A549 (cell line): ENCODE measurements around the gene CDYL. TPM values are rescaled to one million over a fixed set of nuclear protein-coding genes. Genes with fewer than 3 reads are reported as not detected.

Experiments
- ATAC-seq, 2 experiments: fragments of 200-7000 bp in 1 of 2; fragments of >200 bp in 1 of 2; cut with Nextera tagmentation in 1 of 2; cut with Tn5 transposase in 1 of 2; 3 replicates each; pipeline versions ENCODE4 v1.8.0 to v1.9.1; 2018 to 2020; ENCODE audit warnings: mild to moderate bottlenecking in 1 of 2, moderate library complexity in 1 of 2
- CTCF ChIA-PET: fragments of 300-600 bp; sonication (Branson Sonifier 250); formaldehyde crosslinking; extraction: SDS; loops from one replicate; lab custom pipeline; 2021; ENCODE audit warnings: antibody characterized with exemption, inconsistent platforms; lab: Yijun Ruan, JAX
- POLR2A ChIA-PET: fragments of 350-600 bp; formaldehyde crosslinking; extraction: SDS; loops from one replicate; lab custom pipeline; 2021; ENCODE audit warnings: antibody characterized with exemption, inconsistent platforms; lab: Yijun Ruan, JAX
- DNase-seq, 2 experiments: peaks; one replicate each; pipeline versions ENCODE4 v3.0.0 to v3.0.0-alpha.2; 2011 to 2016; ENCODE audit warnings: low read depth in 1 of 2, low spot score in 1 of 2
- FAIRE-seq: peaks from 2 replicates; lab custom pipeline; 2011; peaks lifted over from hg19 to GRCh38; lab: Jason Lieb, UNC
- H3K27ac ChIP-seq, 2 experiments: fragments of >200 bp; sonication (Bioruptor Twin); formaldehyde crosslinking; 3 replicates each; pipeline ENCODE4 v1.5.1; 2016 to 2017
- H3K4me1 ChIP-seq: fragments of >200 bp; sonication (Bioruptor Twin); formaldehyde crosslinking; 3 replicates; pipeline ENCODE4 v1.6.1; 2016
- H3K4me2 ChIP-seq: fragments of >200 bp; sonication (Bioruptor Twin); formaldehyde crosslinking; 3 replicates; pipeline ENCODE4 v1.6.1; 2016
- H3K4me3 ChIP-seq: fragments of >200 bp; sonication (Bioruptor Twin); formaldehyde crosslinking; 3 replicates; pipeline ENCODE4 v1.5.1; 2016
- H3K9me3 ChIP-seq: fragments of >200 bp; sonication (Bioruptor Twin); formaldehyde crosslinking; 3 replicates; pipeline ENCODE4 v1.6.1; 2016
- BCL3 ChIP-seq: fragments of >200 bp; sonication (Bioruptor Twin); formaldehyde crosslinking; IDR thresholded peaks from 3 replicates; pipeline ENCODE4 v1.6.1; 2016
- BHLHE40 ChIP-seq: IDR thresholded peaks from 2 replicates; pipeline ENCODE4 v1.6.1; 2012; ENCODE audit warnings: low read depth, low read length, inconsistent platforms
- CBX2 ChIP-seq: fragments of 200-600 bp; sonication (generic); IDR thresholded peaks from 2 replicates; pipeline ENCODE4 v1.6.1; 2016; ENCODE audit warnings: low read depth, mild to moderate bottlenecking, borderline replicate concordance
- E2F6 ChIP-seq: IDR thresholded peaks from 2 replicates; pipeline ENCODE4 v1.6.1; 2012; ENCODE audit warnings: low read depth, borderline replicate concordance
- EHF ChIP-seq: fragments of 250-450 bp; sonication (Bioruptor Pico); IDR thresholded peaks from 2 replicates; pipeline ENCODE4 v1.5.0; 2020; ENCODE audit warnings: mild to moderate bottlenecking
- ELK1 ChIP-seq: fragments of 150-350 bp; IDR thresholded peaks from 2 replicates; pipeline ENCODE4 v1.6.1; 2014; ENCODE audit warnings: low read depth, mild to moderate bottlenecking, low read length
- EP300 ChIP-seq, 2 experiments: fragments of >200 bp; sonication (Bioruptor Twin); formaldehyde crosslinking; IDR thresholded peaks; 2 replicates in 1 of 2; 3 replicates in 1 of 2; pipeline ENCODE4 v1.6.1; 2016 to 2017
- ESRRA ChIP-seq: fragments of 150-350 bp; IDR thresholded peaks from 2 replicates; pipeline ENCODE4 v1.6.1; 2014; ENCODE audit warnings: mild to moderate bottlenecking, low read length, borderline replicate concordance
- FOSL2 ChIP-seq, 2 experiments: fragments of 450-650 bp in 1 of 2; fragments of >200 bp in 1 of 2; sonication (Bioruptor Twin) in 1 of 2; formaldehyde crosslinking; IDR thresholded peaks; 2 replicates each; pipeline versions ENCODE4 v1.5.0 to v1.6.1; 2016 to 2020; ENCODE audit warnings: mild to moderate bottlenecking in 1 of 2, moderate library complexity in 1 of 2
- HES2 ChIP-seq: fragments of >200 bp; sonication (Bioruptor Twin); formaldehyde crosslinking; IDR thresholded peaks from 2 replicates; pipeline ENCODE4 v1.6.1; 2016
- HOXB13 ChIP-seq: fragments of 250-450 bp; sonication (Bioruptor Pico); IDR thresholded peaks from 2 replicates; pipeline ENCODE4 v1.5.0; 2020; ENCODE audit warnings: low read depth, mild to moderate bottlenecking, moderate library complexity
- HOXB5 ChIP-seq: fragments of 250-450 bp; sonication (Bioruptor Pico); IDR thresholded peaks from 2 replicates; pipeline ENCODE4 v1.5.0; 2020; ENCODE audit warnings: mild to moderate bottlenecking, moderate library complexity
- JUNB ChIP-seq: fragments of >200 bp; sonication (Bioruptor Twin); formaldehyde crosslinking; IDR thresholded peaks from 2 replicates; pipeline ENCODE4 v1.6.1; 2016
- MAZ ChIP-seq: fragments of 150-350 bp; IDR thresholded peaks from 2 replicates; pipeline ENCODE4 v1.6.1; 2014; ENCODE audit warnings: antibody characterized with exemption, low read depth, low read length, borderline replicate concordance
- NR3C1 ChIP-seq: fragments of >200 bp; sonication (Bioruptor Twin); formaldehyde crosslinking; IDR thresholded peaks from 3 replicates; pipeline ENCODE4 v1.6.1; 2017
- PBX3 ChIP-seq: IDR thresholded peaks from 2 replicates; pipeline ENCODE4 v1.6.1; 2012
- PHF8 ChIP-seq: fragments of 200-600 bp; sonication (generic); IDR thresholded peaks from 2 replicates; pipeline ENCODE4 v1.6.1; 2016; ENCODE audit warnings: low read depth, mild to moderate bottlenecking, antibody characterized with exemption, moderate library complexity, borderline replicate concordance
- RARB ChIP-seq: fragments of 250-450 bp; sonication (Bioruptor Pico); IDR thresholded peaks from 2 replicates; pipeline ENCODE4 v1.8.0; 2021; ENCODE audit warnings: mild to moderate bottlenecking, moderate library complexity
- RCOR1 ChIP-seq: fragments of 150-350 bp; IDR thresholded peaks from 2 replicates; pipeline ENCODE4 v1.6.1; 2014; ENCODE audit warnings: antibody characterized with exemption, low read length, low read depth
- RNF2 ChIP-seq: fragments of 200-600 bp; sonication (generic); IDR thresholded peaks from 2 replicates; pipeline ENCODE4 v1.6.1; 2016; ENCODE audit warnings: low read depth, mild to moderate bottlenecking, antibody characterized with exemption, moderate library complexity, borderline replicate concordance
- SMC3 ChIP-seq: fragments of >200 bp; sonication (Bioruptor Twin); formaldehyde crosslinking; IDR thresholded peaks from 3 replicates; pipeline ENCODE4 v1.6.1; 2018; ENCODE audit warnings: inconsistent platforms
- TFCP2L1 ChIP-seq: fragments of 250-450 bp; sonication (Bioruptor Pico); IDR thresholded peaks from 2 replicates; pipeline ENCODE4 v1.5.0; 2021; ENCODE audit warnings: mild to moderate bottlenecking
- ZNF302 ChIP-seq: fragments of 250-450 bp; sonication (Bioruptor Pico); IDR thresholded peaks from 2 replicates; pipeline ENCODE4 v1.9.0; 2021; ENCODE audit warnings: inconsistent platforms, mild to moderate bottlenecking, moderate library complexity
- WGBS: methylation state at CpG from one replicate; pipeline ENCODE4 v1.1.6; 2017; ENCODE audit errors: missing lambda C conversion rate; 5-methylcytosine and 5-hydroxymethylcytosine counted together
- polyA plus RNA-seq, 4 experiments: library from polyadenylated mRNA; depleted of rRNA in 3 of 4; stranded (reverse); fragments of >200 nt; fragmentation: RNase III in 1 of 4; extraction: RNeasy Plus Mini Kit Qiagen cat#74134 plus additional on column Dnase treatment in 1 of 4; gene quantifications; 2 replicates in 3 of 4; 3 replicates in 1 of 4; pipeline ENCODE4 v1.2.3, GENCODE V29; 2011 to 2017

Gene CDYL
- polyA plus RNA-seq, 2 of the 4 experiments (the other 2 are of a cell fraction): 18.6 to 42.7 TPM

- TF ChIP-seq BCL3 (no peak), RARB (CRISPR knock-in tag) (no peak), MAZ (no peak), NR3C1 (no peak), ELK1 (no peak), TFCP2L1 (no peak), E2F6 (no peak), HOXB5 (CRISPR knock-in tag) (no peak), CBX2 (no peak), RNF2 (no peak), RCOR1 (no peak), ESRRA (no peak), PBX3 (no peak), JUNB (peak; percentile 66)
Observed at GRCh38 chr6:4809999-4810918, 34.1 kb downstream of the CDYL start (continued).

- peaks cover 46% of the 10 kb centered on the region for H3K4me1 ChIP-seq
- no peak for TF ChIP-seq HES2
- no peak for TF ChIP-seq SMC3
- no peak for TF ChIP-seq PHF8
- TF ChIP-seq ZNF302 (CRISPR knock-in tag): no peak
- TF ChIP-seq HOXB13 (CRISPR knock-in tag): no peak
- no peak for TF ChIP-seq EHF (CRISPR knock-in tag)
- CTCF ChIA-PET: interaction anchor here (1.3 kb wide), 1 partner anchor 36 kb away, joined by 3 read pairs; no protein-coding TSS in a partner anchor
- H3K27ac ChIP-seq: peak overlapping the region in 1 of 2 experiments; percentile 55; a peak in 3 of 6 replicates
- H3K4me3 ChIP-seq: no peak overlapping the region
- H3K9me3 ChIP-seq: no peaks in the 10 kb centered on the region
- ATAC-seq (peak in 1 of 2 experiments; percentile 51; a peak in 3 of 6 replicates), DNase-seq (no peak), FAIRE-seq (no peak)
- H3K4me2 ChIP-seq: peak overlapping the region; percentile 60
- WGBS: 57% methylated on average over 4 of the region's 4 CpGs
- POLR2A ChIA-PET: no interaction called here
Observed at GRCh38 chr6:4812068-4812467, 35.9 kb downstream of the CDYL start.

- ATAC-seq (no peak), FAIRE-seq (no peak), DNase-seq (no peak)
- Histone ChIP-seq H3K4me3 (no peak overlapping the region), H3K9me3 (no peaks in the 10 kb centered on the region), H3K4me1 (peaks cover 50% of the 10 kb centered on the region), H3K27ac (no peak overlapping the region), H3K4me2 (no peak overlapping the region)
- ChIA-PET POLR2A (no interaction called here), CTCF (no interaction called here)
- TF ChIP-seq EP300 (IDR thresholded peaks at IDR 0.05) (no peak), RNF2 (no peak), BHLHE40 (no peak), FOSL2 (IDR thresholded peaks at IDR 0.05) (no peak), FOSL2 (CRISPR knock-in tag; IDR thresholded peaks at IDR 0.05) (no peak), PHF8 (no peak), ESRRA (no peak), MAZ (no peak)
- 92% methylated on average over 8 of the region's 8 CpGs for WGBS
Observed at GRCh38 chr6:4813055-4813454, 36.9 kb downstream of the CDYL start.
